HG03439 (cell line): ENCODE results near the gene TLL2.

ENCODE experiments used
- ATAC-seq: cut with Tn5 transposase; IDR thresholded peaks from one replicate; pipeline ENCODE4 v1.9.1; 2021; ENCODE audit warnings: mild to moderate bottlenecking, moderate library complexity; ENCODE audit not compliant: unreplicated experiment

TLL2 gene

GRCh38 chr10:96509017-96509641, 4.6 kb downstream of the TLL2 start:
- ATAC-seq, result no peak

- ATAC-seq, result no peak
Measured at GRCh38 chr10:96507044-96507443, 6.7 kb downstream of the TLL2 start.

GRCh38 chr10:96505150-96506136, 8.3 kb downstream of the TLL2 start:
- ATAC-seq, result no peak

- no peak for ATAC-seq
Measured at GRCh38 chr10:96502561-96503282, 11.0 kb downstream of the TLL2 start.

GRCh38 chr10:96501985-96502384, 11.7 kb downstream of the TLL2 start:
- no peak for ATAC-seq

- no peak for ATAC-seq
Measured at GRCh38 chr10:96500519-96500918, 13.2 kb downstream of the TLL2 start.

GRCh38 chr10:96500050-96500449, 13.7 kb downstream of the TLL2 start:
- ATAC-seq, result no peak

GRCh38 chr10:96497391-96497790, 16.3 kb downstream of the TLL2 start:
- ATAC-seq, result no peak

- no peak for ATAC-seq
Measured at GRCh38 chr10:96496281-96496925, 17.3 kb downstream of the TLL2 start.

- no peak for ATAC-seq
Measured at GRCh38 chr10:96495544-96495943, 18.2 kb downstream of the TLL2 start.

- no peak for ATAC-seq
Measured at GRCh38 chr10:96494694-96495093, 19.0 kb downstream of the TLL2 start.

- no peak for ATAC-seq
Measured at GRCh38 chr10:96493871-96494525, 19.7 kb downstream of the TLL2 start.

GRCh38 chr10:96493254-96493653, 20.5 kb downstream of the TLL2 start:
- no peak for ATAC-seq

- no peak for ATAC-seq
Measured at GRCh38 chr10:96491303-96491702, 22.4 kb downstream of the TLL2 start.

- no peak for ATAC-seq
Measured at GRCh38 chr10:96488161-96488935, 25.4 kb downstream of the TLL2 start.

GRCh38 chr10:96482815-96483588, 30.7 kb downstream of the TLL2 start:
- no peak for ATAC-seq

GRCh38 chr10:96478355-96478754, 35.4 kb downstream of the TLL2 start:
- no peak for ATAC-seq

- no peak for ATAC-seq
Measured at GRCh38 chr10:96473866-96474265, 39.9 kb downstream of the TLL2 start.
